Measurements from ENCODE around the gene CELF6.

Gene CELF6

DNA sequence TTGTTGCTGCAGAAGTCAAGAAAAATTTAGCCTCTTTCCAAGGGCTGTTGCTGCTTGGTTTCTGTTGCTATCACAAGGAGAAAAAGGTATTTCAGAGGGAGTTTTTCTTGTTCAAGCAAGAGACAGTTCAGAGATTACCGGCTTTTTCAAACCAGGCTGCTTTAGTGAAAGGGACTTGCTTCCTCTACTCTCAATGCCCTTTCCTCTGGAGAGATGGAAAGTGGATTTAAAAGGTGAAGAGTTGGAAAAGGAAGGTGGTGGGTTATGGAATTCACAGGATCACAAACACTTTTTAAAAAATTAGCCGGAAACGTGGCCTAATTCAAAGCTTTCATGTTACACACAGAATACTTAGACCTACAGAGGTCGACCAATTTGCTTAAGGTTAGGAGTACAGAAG is 48.7 kb downstream of the CELF6 start:
- DNase-seq, result no peak

DNA sequence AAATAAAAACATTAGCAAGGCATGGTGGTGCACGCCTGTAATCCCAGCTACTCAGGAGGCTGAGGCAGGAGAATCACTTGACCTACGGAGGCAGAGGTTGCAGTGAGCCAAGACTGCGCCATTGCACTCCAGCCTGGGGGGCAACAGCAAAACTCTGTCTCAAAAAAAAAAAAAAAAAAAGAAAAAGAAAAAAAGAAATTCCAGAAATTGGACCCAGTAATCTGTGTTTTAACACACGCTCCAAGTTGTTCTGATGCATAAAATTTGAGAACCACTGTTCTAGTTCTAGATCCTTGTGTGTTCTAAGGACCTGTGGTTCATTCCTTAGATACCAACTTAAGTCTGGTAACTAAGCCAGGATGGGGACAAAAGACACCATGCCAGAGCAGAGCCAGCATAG is 50.2 kb downstream of the CELF6 start:
- no peak for DNase-seq

DNA sequence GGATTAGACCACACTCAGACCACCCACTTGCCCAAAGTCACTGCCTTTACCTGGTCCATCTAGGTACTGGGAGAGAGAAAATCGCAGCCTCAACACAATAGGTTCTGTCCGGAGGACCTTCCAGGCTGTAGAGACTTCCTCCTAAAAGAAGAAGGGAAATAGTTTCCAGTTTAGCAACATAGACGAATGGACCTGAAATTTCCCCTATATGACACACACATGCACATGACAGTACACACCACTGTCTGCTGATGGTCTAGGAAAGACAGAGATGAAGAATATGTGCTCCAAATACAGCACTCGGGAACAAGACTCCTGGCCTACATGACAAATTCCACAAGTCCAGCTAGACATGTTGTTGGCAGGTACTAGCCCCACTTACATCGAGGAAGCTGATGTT is 54.9 kb downstream of the CELF6 start:
- DNase-seq, result no peak

DNA sequence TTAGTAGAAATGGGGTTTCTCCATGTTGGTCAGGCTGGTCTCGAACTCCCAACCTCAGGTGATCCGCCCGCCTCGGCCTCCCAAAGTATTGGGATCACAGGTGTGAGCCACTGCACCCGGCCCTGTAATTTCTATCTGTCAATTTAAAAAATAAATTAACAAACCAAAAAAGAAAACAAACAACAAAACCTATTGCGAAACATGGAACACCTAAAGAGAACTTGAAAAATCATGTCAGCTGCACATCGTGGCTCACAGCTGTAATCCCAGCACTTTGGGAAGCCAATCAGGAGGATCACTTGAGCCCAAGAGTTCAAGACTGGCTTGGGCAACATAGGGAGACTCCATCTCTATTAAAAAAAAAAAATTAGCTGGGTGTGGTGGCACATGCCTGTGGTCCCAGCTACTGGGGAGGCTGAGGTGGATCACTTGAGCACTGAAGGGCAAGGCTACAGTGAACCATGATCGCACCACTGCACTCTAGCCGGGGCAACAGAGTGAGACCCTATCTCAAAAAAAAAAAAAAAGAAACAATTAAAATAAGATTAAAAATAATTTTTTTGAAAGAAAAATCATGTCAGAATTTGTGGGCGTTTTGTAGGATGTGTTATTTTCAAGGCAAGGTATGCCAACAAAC is 67.2 kb downstream of the CELF6 start:
- DNase-seq, result no peak

DNA sequence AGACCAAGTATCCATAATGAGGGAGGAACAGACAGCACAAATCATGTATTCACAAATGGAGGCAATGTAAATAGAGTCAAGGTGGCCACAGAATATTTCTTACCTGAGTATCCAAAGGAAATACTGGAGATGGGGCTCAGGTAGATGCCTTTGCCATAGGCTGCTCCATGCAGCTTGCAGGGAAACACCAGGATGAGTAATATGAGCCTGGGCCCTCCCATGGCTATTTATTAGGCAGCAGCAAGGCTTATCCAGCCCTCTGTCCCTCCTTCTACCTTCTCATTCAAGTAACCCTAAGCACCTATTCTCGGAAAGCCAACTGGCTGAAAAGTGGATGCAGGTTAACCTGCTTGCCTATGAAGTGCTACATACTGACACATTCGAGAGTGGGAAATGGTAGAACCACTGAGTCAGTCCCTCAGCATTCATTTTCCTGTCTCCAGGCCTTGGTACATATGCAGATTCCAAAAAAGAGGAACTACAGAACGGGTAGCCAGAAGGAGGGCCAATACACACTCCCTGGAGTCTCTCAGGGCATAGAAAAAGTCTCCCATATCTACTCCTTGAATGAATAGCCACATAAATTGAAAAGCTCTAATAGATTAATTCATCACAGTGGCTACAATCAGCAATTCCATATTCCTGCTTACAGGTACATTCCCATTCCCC is 70.7 kb downstream of the CELF6 start:
- no peak for DNase-seq

DNA sequence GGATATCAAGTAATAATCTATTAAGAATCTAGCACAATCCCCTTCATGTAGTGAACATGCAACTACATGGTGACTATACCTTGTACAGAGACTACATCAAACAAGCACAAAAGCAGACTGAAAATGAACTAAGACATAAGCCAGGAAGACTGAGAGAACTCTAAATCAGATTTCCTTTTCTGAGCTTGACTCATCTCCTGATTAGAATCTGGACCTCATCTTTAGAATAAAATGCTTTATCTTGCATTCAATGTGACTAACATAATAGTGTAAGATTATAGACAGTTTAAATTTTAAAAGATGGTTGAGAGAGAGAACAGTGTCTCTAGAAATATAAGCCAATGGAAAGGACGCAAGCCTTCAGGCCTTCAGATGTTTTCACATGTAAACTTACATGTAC is 71.4 kb downstream of the CELF6 start:
- DNase-seq, result no peak

DNA sequence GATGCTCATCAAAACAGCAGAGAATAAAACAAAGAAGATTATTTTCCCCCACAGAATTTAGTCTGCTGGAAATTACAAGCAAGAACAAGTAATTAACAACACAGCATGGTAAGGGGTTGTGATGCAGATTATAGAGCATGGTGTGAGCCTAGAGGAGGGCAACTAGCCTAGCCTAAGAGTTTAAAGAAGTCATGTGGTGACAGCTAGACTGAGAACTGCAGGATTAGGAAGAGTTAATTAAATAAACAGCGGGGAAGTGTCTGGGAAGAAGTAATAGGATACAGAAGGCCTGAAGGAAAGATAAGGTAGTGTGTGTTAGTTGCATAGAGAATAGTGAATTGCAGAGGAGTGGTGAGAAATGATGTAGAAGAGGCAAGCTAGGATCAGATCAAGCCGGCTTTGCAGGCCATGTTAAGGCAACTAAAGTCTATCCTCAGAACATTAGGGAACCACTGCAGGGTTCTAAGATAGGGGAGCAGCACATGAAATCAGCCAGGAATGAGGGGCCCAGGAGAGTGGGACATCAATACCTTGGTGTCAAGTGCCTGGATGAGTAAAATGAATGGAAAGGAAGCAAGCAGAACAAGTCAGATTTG is 77.1 kb downstream of the CELF6 start:
- no peak for DNase-seq

DNA sequence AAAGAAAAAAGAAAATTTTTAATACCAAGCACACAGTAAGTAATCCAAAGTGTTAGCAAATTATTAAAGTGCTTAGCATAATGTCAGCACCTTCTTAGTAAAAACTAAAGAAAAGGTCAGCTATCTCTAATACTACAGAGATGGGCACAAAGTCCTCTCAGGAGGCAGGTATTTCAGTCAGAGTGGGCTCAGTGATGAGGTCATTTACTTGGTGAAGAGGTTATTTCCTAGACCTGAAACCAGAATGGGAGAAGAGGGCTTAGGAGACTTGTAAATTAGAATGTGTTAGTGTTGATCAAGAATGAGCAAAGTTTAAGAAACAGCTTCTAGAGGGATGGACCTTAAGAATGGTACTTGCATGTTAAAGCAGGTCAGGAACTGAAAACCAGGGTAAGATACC is 80.3 kb downstream of the CELF6 start:
- no peak for DNase-seq

DNA sequence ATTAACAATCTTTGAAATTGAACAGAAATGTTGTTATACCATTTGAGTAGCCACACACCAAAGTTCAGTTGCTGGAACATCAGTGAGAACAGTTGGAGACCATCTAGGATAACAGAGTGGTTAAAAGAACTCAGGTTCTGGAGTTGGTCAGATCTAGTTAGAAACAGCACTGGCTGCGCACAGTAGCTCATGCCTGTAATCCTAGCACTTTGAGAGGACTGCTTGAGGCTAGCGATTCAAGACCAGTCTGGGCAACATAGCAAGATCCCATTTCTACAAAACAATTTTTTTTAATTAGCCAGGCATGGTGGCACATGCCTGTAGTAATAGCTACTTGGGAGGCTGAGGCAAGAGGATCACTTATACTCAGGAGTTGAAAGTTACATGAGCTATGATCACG is 81.4 kb downstream of the CELF6 start:
- no peak for DNase-seq

DNA sequence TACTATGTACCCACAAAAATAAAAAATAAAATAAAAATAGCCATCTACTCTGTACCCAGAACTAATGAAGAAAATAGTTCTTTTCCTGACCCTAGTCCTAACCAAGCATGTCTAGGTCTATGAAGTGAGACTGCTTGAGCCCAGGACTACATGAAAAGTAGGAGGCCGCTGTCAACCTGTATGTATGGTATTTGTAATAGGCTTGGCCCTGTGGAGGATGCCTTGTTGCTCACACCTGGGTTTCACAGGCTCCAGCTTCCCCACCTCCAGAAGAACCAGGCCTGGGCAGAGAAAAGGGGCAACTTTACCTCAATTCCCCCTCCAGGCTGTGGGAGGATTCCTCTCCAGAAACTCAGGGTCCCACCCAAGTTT is 82.1 kb downstream of the CELF6 start:
- no peak for DNase-seq

DNA sequence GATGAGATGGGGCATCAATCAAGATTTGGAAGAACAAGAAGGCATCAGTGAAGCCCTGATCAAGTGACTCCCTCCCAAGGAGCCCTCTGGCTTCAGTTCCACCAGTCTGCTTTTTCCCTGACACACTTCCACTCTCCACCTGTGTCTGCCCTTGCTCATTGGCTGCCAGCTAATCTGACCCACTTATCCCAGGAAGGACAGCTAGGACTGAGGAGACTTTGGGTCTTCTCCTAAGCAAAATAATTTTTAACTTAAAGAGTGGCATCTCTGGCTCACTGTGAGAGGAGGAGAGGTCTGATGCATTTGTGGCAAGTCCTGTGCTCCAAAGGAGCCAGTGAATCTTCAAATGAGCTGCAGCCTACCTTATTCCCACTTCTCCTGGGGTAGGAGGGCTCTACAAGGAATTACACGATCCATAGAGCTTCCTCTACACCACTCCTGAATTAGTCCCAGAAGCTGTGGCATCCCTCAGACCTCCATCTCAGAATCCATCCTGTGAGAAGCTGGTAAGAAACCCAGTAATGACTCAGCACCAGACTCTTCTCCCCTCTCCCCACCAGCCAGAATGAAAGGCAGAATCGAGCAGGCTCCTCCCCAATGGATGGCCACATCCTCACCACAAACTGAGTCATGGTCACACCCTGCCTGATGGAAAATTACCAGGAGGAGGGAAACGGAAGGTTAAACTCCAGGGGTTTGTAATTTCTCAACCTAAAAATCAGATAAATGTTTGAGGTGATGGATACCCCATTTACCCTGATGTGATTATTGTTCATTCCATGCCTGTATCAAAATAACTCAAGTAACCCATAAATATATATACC is 82.7 kb downstream of the CELF6 start:
- no peak for DNase-seq

DNA sequence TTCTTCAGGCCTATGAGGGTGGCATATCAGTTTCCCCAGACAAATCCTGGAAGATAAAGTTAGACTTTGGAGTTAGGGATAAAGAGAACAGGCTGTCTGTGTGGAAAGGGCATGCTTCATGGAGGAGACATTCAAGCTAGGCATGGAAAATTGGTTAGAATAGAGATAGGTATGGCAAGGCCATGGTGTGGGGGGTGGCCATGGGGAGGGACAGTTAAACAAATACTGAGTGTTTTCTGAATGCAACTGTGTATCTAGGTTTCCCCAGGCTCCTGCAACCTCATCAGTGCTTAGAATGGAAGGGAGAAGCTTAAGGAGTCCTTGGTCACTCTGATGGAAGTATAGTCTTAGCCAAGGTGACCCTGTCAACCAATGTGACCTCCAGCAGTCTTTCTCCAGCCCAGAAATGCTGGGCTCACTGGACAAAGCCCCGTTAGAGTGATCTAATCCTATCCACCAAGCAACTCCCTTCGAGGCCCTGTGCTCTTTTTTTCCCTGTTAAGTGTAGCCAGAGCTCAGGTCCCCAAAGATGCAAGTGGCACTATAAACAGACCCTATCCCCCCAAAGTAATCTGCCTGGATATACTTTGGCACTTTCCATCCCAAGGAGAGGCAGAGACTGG is 83.5 kb downstream of the CELF6 start:
- DNase-seq, result no peak

DNA sequence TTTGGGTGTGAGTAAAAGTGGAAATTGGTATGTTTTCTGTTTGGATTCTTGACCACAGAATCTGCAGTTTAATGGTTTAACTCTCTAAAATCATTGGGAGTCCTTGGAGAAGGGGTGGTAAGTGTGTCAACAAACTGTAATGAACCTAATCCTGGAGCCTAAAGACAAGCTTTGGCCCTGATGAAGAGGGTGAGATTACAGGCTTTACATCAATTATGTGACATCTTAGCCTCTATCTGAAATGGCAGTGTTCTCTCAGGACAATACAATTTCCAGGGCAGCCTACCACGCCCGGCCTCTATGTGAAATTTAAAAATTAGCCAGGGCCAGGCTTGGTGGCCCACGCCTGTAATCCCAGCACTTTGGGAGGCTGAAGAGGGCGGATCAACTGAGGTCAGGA is 84.7 kb downstream of the CELF6 start:
- no peak for DNase-seq

Measured in activated gamma-delta T cell (primary cell).